IMR-90 (cell line): ENCODE measurements around the gene FMOD. TPM values are rescaled to one million over a fixed set of nuclear protein-coding genes. Genes with fewer than 3 reads are reported as not detected.
A peak's percentile ranks its signal among the peaks of the same experiment; 100 is the strongest.

ENCODE experiments used
- ATAC-seq: fragments of 200-7000 bp; cut with Tn5 transposase; 2 replicates; pipeline ENCODE4 v1.9.1; 2020; ENCODE audit warnings: low read depth, mild to moderate bottlenecking, moderate library complexity
- BruUV-seq: library from RNA; stranded (reverse); fragments of 400-500 nt; replicated peaks from 2 replicates; lab custom pipeline; 2021; lab: Mats Ljungman, UMichigan
- CTCF ChIA-PET: fragments of 300-600 bp; formaldehyde crosslinking; extraction: SDS; loops from one replicate; lab custom pipeline; 2021; ENCODE audit warnings: antibody characterized with exemption; lab: Yijun Ruan, JAX
- POLR2A ChIA-PET: fragments of 300-600 bp; sonication (Branson Sonifier 250); formaldehyde crosslinking; loops from one replicate; lab custom pipeline; 2022; ENCODE audit warnings: antibody characterized with exemption; ENCODE audit not compliant: unreplicated experiment; lab: Charles Lee
- DNase-seq: peaks from one replicate; pipeline ENCODE4 v3.0.0; 2013
- H2AFZ ChIP-seq: replicated peaks from 2 replicates; pipeline ENCODE3; 2013; ENCODE audit warnings: low read length, mild to moderate bottlenecking; ENCODE audit not compliant: poor library complexity
- H2AK5ac ChIP-seq: 2 replicates; pipeline ENCODE4 v1.6.1; 2013; ENCODE audit warnings: low read depth, low read length, inconsistent platforms
- H2AK9ac ChIP-seq: replicated peaks from 2 replicates; pipeline ENCODE3; 2013; ENCODE audit warnings: mild to moderate bottlenecking, low read depth, low read length, moderate library complexity; ENCODE audit not compliant: poor library complexity
- H2BK120ac ChIP-seq: 2 replicates; pipeline ENCODE4 v1.6.1; 2013; ENCODE audit warnings: low read depth, low read length, inconsistent platforms
- H2BK15ac ChIP-seq: 3 replicates; pipeline ENCODE4 v1.6.1; 2013; ENCODE audit warnings: low read depth, low read length, inconsistent platforms
- H2BK20ac ChIP-seq: 2 replicates; pipeline ENCODE4 v1.6.1; 2013; ENCODE audit warnings: low read depth, mild to moderate bottlenecking, inconsistent platforms, low read length, moderate library complexity
- H2BK5ac ChIP-seq: 2 replicates; pipeline ENCODE4 v1.6.1; 2013; ENCODE audit warnings: mild to moderate bottlenecking, low read depth, low read length, inconsistent platforms; ENCODE audit not compliant: poor library complexity, severe bottlenecking
- H3K14ac ChIP-seq: replicated peaks from 2 replicates; pipeline ENCODE4 v1.6.1; 2013; ENCODE audit warnings: low read depth, low read length, inconsistent platforms
- H3K18ac ChIP-seq: 2 replicates; pipeline ENCODE4 v1.6.1; 2013; ENCODE audit warnings: low read depth, low read length, control low read depth
- H3K23ac ChIP-seq: 2 replicates; pipeline ENCODE4 v1.6.1; 2013; ENCODE audit warnings: low read depth, low read length, inconsistent platforms
- H3K27ac ChIP-seq: 2 replicates; pipeline ENCODE4 v1.5.1; 2013; ENCODE audit warnings: mild to moderate bottlenecking, control low read depth, low read length; ENCODE audit not compliant: insufficient read depth
- H3K27me3 ChIP-seq: 2 replicates; pipeline ENCODE4 v1.6.1; 2013; ENCODE audit warnings: low read length; ENCODE audit not compliant: control insufficient read depth, insufficient read depth
- H3K36me3 ChIP-seq: 2 replicates; pipeline ENCODE4 v1.6.1; 2013; ENCODE audit warnings: low read length, mixed read lengths; ENCODE audit not compliant: control insufficient read depth, insufficient read depth
- H3K4ac ChIP-seq: 2 replicates; pipeline ENCODE4 v1.6.1; 2013; ENCODE audit warnings: low read depth, low read length, inconsistent platforms
- H3K4me1 ChIP-seq: 2 replicates; pipeline ENCODE4 v1.6.1; 2013; ENCODE audit warnings: low read length, mixed read lengths; ENCODE audit not compliant: control insufficient read depth, insufficient read depth
- H3K4me2 ChIP-seq: 2 replicates; pipeline ENCODE4 v1.6.1; 2013; ENCODE audit warnings: low read depth, mild to moderate bottlenecking, control low read depth, low read length, moderate library complexity
- H3K4me3 ChIP-seq: 2 replicates; pipeline ENCODE4 v1.5.1; 2013; ENCODE audit warnings: low read depth, mild to moderate bottlenecking, control low read depth, low read length, moderate library complexity; ENCODE audit not compliant: insufficient read depth
- H3K56ac ChIP-seq: 2 replicates; pipeline ENCODE4 v1.6.1; 2013; ENCODE audit warnings: low read length, inconsistent platforms; ENCODE audit not compliant: insufficient read depth; ENCODE audit errors: extremely low read depth
- H3K79me1 ChIP-seq, 2 experiments: 2 replicates each; pipeline ENCODE4 v1.6.1; 2013; ENCODE audit warnings: low read length in 2 of 2, inconsistent platforms in 1 of 2, low read depth in 1 of 2
- H3K9ac ChIP-seq: 2 replicates; pipeline ENCODE4 v1.6.1; 2013; ENCODE audit warnings: low read depth, low read length, control low read depth
- H3K9me1 ChIP-seq: 2 replicates; pipeline ENCODE4 v1.6.1; 2013; ENCODE audit warnings: low read length, inconsistent platforms; ENCODE audit not compliant: insufficient read depth
- H3K9me3 ChIP-seq: 2 replicates; pipeline ENCODE4 v1.6.1; 2013; ENCODE audit warnings: low read length; ENCODE audit not compliant: control insufficient read depth, insufficient read depth
- H4K20me1 ChIP-seq: 2 replicates; pipeline ENCODE4 v1.6.1; 2013; ENCODE audit warnings: low read length, inconsistent platforms; ENCODE audit not compliant: insufficient read depth
- H4K5ac ChIP-seq: 2 replicates; pipeline ENCODE4 v1.6.1; 2013; ENCODE audit warnings: mild to moderate bottlenecking, low read depth, low read length, control low read depth
- H4K8ac ChIP-seq, 2 experiments: 2 replicates each; pipeline ENCODE4 v1.6.1; 2013; ENCODE audit warnings: low read depth in 2 of 2, low read length in 2 of 2, control low read depth in 1 of 2, inconsistent platforms in 1 of 2
- H4K91ac ChIP-seq: 2 replicates; pipeline ENCODE4 v1.6.1; 2013; ENCODE audit warnings: low read depth, low read length, inconsistent platforms; ENCODE audit not compliant: insufficient read depth
- MAFK ChIP-seq: IDR thresholded peaks from 2 replicates; pipeline ENCODE4 v1.6.1; 2012; ENCODE audit warnings: low read depth, low read length, improper control_type of control experiment
- NFE2L2 ChIP-seq: fragments of 150-350 bp; IDR thresholded peaks from 2 replicates; pipeline ENCODE4 v1.6.1; 2016; ENCODE audit warnings: low read depth, mild to moderate bottlenecking, low read length
- RAD21 ChIP-seq: IDR thresholded peaks from 2 replicates; pipeline ENCODE4 v1.6.1; 2012; ENCODE audit warnings: low read length, improper control_type of control experiment
- USF2 ChIP-seq: fragments of 150-350 bp; IDR thresholded peaks from 2 replicates; pipeline ENCODE4 v1.6.1; 2017; ENCODE audit warnings: mild to moderate bottlenecking, antibody characterized with exemption, low read length, low read depth
- WGBS, 2 experiments: methylation state at CpG; one replicate each; pipeline versions ENCODE4 v1.1.5 to v1.1.7; 2013; ENCODE audit warnings: missing lambda C conversion rate in 2 of 2; ENCODE audit not compliant: insufficient read length in 1 of 2; ENCODE audit errors: extremely low coverage in 2 of 2; 5-methylcytosine and 5-hydroxymethylcytosine counted together
- dilution Hi-C: fragments of 300-500 bp; cut with HindIII; formaldehyde crosslinking; loops from one replicate; pipeline ENCODE4 v1.14.3; 2018; ENCODE audit warnings: low sequenced_read_pairs; ENCODE audit not compliant: unreplicated experiment
- in situ Hi-C: fragments of 300-500 bp; cut with MboI; formaldehyde crosslinking; loops from 3 replicates; pipeline ENCODE4 v1.14.3; 2019; ENCODE audit warnings: low sequenced_read_pairs, inconsistent platforms, mixed read lengths
- intact Hi-C: fragments of 100-400 bp; cut with micrococcal nuclease; formaldehyde crosslinking; loops from 2 replicates; pipeline ENCODE4 v1.10.0; 2022
- polyA plus RNA-seq, 3 experiments: library from polyadenylated mRNA; depleted of rRNA; stranded (reverse); fragments of >200 nt; gene quantifications; 2 replicates each; pipeline ENCODE4 v1.2.3, GENCODE V29; 2012; ENCODE audit warnings: low replicate concordance in 1 of 3
- total RNA-seq: library from RNA; depleted of rRNA; stranded (reverse); fragments of >200 nt; gene quantifications from 2 replicates; pipeline ENCODE4 v1.2.3, GENCODE V29; 2012
- TF ChIP-seq, protein P1 (sequence below): conservative IDR thresholded peaks from 2 replicates; pipeline ENCODE4 v1.5.1; 2012; ENCODE audit warnings: mild to moderate bottlenecking, low read depth, low read length, improper control_type of control experiment

FMOD gene
- total and polyA plus RNA-seq, 2 of the 4 experiments (the other 2 are of a cell fraction): 0.18 to 2.7 TPM

DNA sequence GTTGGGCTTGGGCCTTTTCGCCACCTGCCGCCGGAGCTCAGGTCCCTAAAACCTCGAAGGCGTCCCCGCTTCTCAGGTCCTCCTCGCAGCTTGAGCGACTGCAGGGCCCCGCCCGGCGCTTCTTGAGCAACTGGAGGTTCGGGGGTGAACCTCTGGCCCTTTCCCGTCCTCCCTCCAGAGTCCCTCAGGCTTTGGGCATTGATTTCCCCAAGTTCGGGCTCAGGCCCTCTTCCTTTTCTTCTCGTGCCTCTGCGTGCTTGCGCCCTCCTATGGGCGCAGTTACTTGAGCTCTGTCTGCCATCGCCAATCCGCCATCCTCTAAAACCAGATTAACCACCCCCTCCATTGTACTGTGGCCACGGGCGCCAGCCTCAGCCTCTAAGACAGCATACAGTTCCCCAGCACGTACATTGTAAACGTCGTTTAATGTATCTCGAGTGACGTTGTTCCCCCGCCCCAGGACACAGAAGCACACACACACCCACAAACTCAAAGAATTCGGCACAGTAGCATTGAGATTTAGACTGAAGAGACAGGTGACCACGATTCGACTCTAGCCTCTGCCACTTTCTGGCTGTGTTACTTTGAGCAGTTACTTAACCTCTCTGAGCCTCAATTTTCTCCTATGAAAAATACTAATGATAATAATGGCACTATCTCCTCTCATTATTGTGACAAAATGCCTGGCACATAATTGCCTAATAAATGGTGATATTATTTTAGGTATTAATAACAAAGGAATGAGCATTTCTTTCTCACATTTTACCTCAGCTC, 23.1 kb downstream of the FMOD start:
- Histone ChIP-seq H2BK20ac (no peak overlapping the region), H2BK120ac (peak overlapping the region; percentile 16; the same call in 1 of the 2 replicates), H2AFZ (peak overlapping the region; percentile 87), H3K79me1 (no peaks in the 10 kb centered on the region), H3K9me1 (peaks cover 6% of the 10 kb centered on the region; the same call in 1 of the 2 replicates), H3K9ac (0 out of 2 replicates have a peak overlapping the region, but pooled peaks have one; percentile 7), H3K27ac (no peak overlapping the region), H2BK5ac (no peak overlapping the region), H4K20me1 (no peaks in the 10 kb centered on the region), H4K8ac (peak overlapping the region in 1 of 2 experiments; percentile 54; a peak in 2 of 4 replicates), H3K14ac (peak overlapping the region; percentile 45; the same call in 1 of the 2 replicates), H4K5ac (no peak overlapping the region; the same call in 1 of the 2 replicates), H2BK15ac (no peak overlapping the region), H2AK5ac (peak overlapping the region; percentile 25; the same call in 1 of the 2 replicates), H3K23ac (peak overlapping the region; percentile 52; the same call in 1 of the 2 replicates), H4K91ac (no peak overlapping the region), H3K56ac (no peak overlapping the region), H3K18ac (no peak overlapping the region; the same call in 1 of the 2 replicates), H3K4me1 (peaks cover 4% of the 10 kb centered on the region; the same call in 1 of the 2 replicates), H3K27me3 (peaks cover 53% of the 10 kb centered on the region), H3K4me2 (peak overlapping the region; percentile 69), H3K4me3 (peak overlapping the region; percentile 25), H3K4ac (0 out of 2 replicates have a peak overlapping the region, but pooled peaks have one; percentile 29), H3K9me3 (no peaks in the 10 kb centered on the region), H2AK9ac (peak overlapping the region; percentile 83), H3K36me3 (no peaks in the 10 kb centered on the region)
- BruUV-seq: no TSS peak
- peak; percentile 53 for DNase-seq
- ChIA-PET CTCF (interaction anchor here (1.3 to 3.1 kb wide), 5 partner anchors 18 to 61 kb away, joined by 3 to 18 read pairs (median 5); no protein-coding TSS in a partner anchor), POLR2A (interaction anchor here (0.6 kb wide), 1 partner anchor 20 kb away, joined by 4 read pairs; no protein-coding TSS in a partner anchor)
- dilution Hi-C loops: no loop called here
- TF ChIP-seq MAFK (no peak), USF2 (no peak), NFE2L2 (no peak), RAD21 (peak; percentile 35; the same call in 1 of the 2 replicates)
- TF ChIP-seq, protein P1, sequence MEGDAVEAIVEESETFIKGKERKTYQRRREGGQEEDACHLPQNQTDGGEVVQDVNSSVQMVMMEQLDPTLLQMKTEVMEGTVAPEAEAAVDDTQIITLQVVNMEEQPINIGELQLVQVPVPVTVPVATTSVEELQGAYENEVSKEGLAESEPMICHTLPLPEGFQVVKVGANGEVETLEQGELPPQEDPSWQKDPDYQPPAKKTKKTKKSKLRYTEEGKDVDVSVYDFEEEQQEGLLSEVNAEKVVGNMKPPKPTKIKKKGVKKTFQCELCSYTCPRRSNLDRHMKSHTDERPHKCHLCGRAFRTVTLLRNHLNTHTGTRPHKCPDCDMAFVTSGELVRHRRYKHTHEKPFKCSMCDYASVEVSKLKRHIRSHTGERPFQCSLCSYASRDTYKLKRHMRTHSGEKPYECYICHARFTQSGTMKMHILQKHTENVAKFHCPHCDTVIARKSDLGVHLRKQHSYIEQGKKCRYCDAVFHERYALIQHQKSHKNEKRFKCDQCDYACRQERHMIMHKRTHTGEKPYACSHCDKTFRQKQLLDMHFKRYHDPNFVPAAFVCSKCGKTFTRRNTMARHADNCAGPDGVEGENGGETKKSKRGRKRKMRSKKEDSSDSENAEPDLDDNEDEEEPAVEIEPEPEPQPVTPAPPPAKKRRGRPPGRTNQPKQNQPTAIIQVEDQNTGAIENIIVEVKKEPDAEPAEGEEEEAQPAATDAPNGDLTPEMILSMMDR: peak; percentile 44
- in situ Hi-C loops: no loop called here
- WGBS, 2 experiments: 0% methylated on average over 12 of the region's 31 CpGs; no CpG with 5 or more reads in 1 of the 2 experiments
- intact Hi-C loops: no loop called here
- peak; percentile 59 for ATAC-seq
